HCT116 (cell line): ENCODE results near the gene TSC1. TPM values are rescaled to one million over a fixed set of nuclear protein-coding genes. Genes with fewer than 3 reads are reported as not detected.
A peak's percentile ranks its signal among the peaks of the same experiment; 100 is the strongest.

ENCODE experiments used
- ATAC-seq: fragments of 200-7000 bp; cut with Tn5 transposase; 2 replicates; pipeline ENCODE4 v1.9.1; 2020; ENCODE audit warnings: mild to moderate bottlenecking, moderate library complexity
- BruUV-seq: library from RNA; stranded (reverse); fragments of 400-500 nt; replicated peaks from 2 replicates; lab custom pipeline; 2021; lab: Mats Ljungman, UMichigan
- CTCF ChIA-PET: fragments of 300-600 bp; sonication (Branson Sonifier 250); formaldehyde crosslinking; loops from one replicate; lab custom pipeline; 2021; ENCODE audit warnings: antibody characterized with exemption; lab: Charles Lee
- POLR2A ChIA-PET: fragments of 300-600, 350-600 bp; sonication (Branson Sonifier 250); formaldehyde crosslinking; loops from one replicate; lab custom pipeline; 2021; ENCODE audit warnings: antibody characterized with exemption; lab: Charles Lee
- RAD21 ChIA-PET, 2 experiments: fragments of 300-600 bp; sonication (Branson Sonifier 250); formaldehyde crosslinking; loops; one replicate each; lab custom pipeline; 2023; ENCODE audit warnings: low total read pairs in 2 of 2; ENCODE audit not compliant: uncharacterized antibody in 2 of 2, unreplicated experiment in 2 of 2, low non-redundant PET in 1 of 2; lab: Charles Lee
- DNase-seq: peaks from one replicate; pipeline ENCODE4 v3.0.0-alpha.2; 2010; ENCODE audit warnings: low read depth, low spot score
- H2AFZ ChIP-seq: fragments of 200-600 bp; shearing (Covaris generic), sonication (generic); 2 replicates; pipeline ENCODE4 v1.6.1; 2017; ENCODE audit warnings: low read depth, mixed run types, mixed read lengths, antibody characterized with exemption, low read length; ENCODE audit not compliant: poor library complexity, severe bottlenecking
- H3K27ac ChIP-seq: 2 replicates; pipeline ENCODE4 v1.5.1; 2012; ENCODE audit warnings: low read depth, low read length
- H3K27me3 ChIP-seq: fragments of 200-600 bp; sonication (generic); 2 replicates; pipeline ENCODE4 v1.6.1; 2016; ENCODE audit warnings: mixed run types, low read length, mixed read lengths; ENCODE audit not compliant: insufficient read depth
- H3K36me3 ChIP-seq, 2 experiments: fragments of 200-500 bp in 1 of 2; fragments of 200-600 bp in 1 of 2; sonication (Bioruptor generic) in 1 of 2; sonication (generic) in 1 of 2; 2 replicates each; pipeline versions ENCODE4 v1.5.1 to v1.6.1; 2014 to 2016; ENCODE audit warnings: low read length in 2 of 2, inconsistent platforms in 1 of 2, mixed read lengths in 1 of 2, mixed run types in 1 of 2; ENCODE audit not compliant: insufficient read depth in 2 of 2, control insufficient read depth in 1 of 2
- H3K4me1 ChIP-seq, 2 experiments: fragments of 200-600 bp in 1 of 2; sonication (generic) in 1 of 2; 2 replicates each; pipeline versions ENCODE4 v1.5.1 to v1.6.1; 2012 to 2017; ENCODE audit warnings: low read length in 2 of 2, inconsistent platforms in 1 of 2, mild to moderate bottlenecking in 1 of 2, mixed read lengths in 1 of 2, mixed run types in 1 of 2, moderate library complexity in 1 of 2; ENCODE audit not compliant: insufficient read depth in 2 of 2, control insufficient read depth in 1 of 2
- H3K4me2 ChIP-seq: fragments of 200-600 bp; sonication (generic); 2 replicates; pipeline ENCODE4 v1.6.1; 2017; ENCODE audit warnings: mixed run types, low read length, mixed read lengths
- H3K4me3 ChIP-seq, 2 experiments: fragments of 200-600 bp in 1 of 2; sonication (generic) in 1 of 2; replicated peaks in 1 of 2; 2 replicates each; pipeline ENCODE4 v1.5.1; 2011 to 2016; ENCODE audit warnings: low read length in 2 of 2, control low read depth in 1 of 2, low read depth in 1 of 2, mild to moderate bottlenecking in 1 of 2, mixed read lengths in 1 of 2, mixed run types in 1 of 2
- H3K79me2 ChIP-seq: fragments of 200-600 bp; sonication (generic); 2 replicates; pipeline ENCODE4 v1.6.1; 2017; ENCODE audit warnings: mild to moderate bottlenecking, mixed run types, low read length, moderate library complexity, mixed read lengths; ENCODE audit not compliant: insufficient read depth
- H3K9ac ChIP-seq: fragments of 200-600 bp; sonication (generic); 2 replicates; pipeline ENCODE4 v1.6.1; 2016; ENCODE audit warnings: low read length, mixed read lengths
- H3K9me2 ChIP-seq: fragments of 200-600 bp; sonication (generic), shearing (Covaris generic); 2 replicates; pipeline ENCODE4 v1.6.1; 2017; ENCODE audit warnings: mixed run types, mild to moderate bottlenecking, moderate library complexity; ENCODE audit not compliant: insufficient read depth
- H3K9me3 ChIP-seq, 2 experiments: fragments of 200-500 bp in 1 of 2; fragments of 200-600 bp in 1 of 2; sonication (Bioruptor generic) in 1 of 2; sonication (generic) in 1 of 2; 2 replicates each; pipeline ENCODE4 v1.6.1; 2014 to 2017; ENCODE audit warnings: low read length in 2 of 2, mixed read lengths in 2 of 2, inconsistent platforms in 1 of 2, low read depth in 1 of 2, mild to moderate bottlenecking in 1 of 2, mixed run types in 1 of 2, moderate library complexity in 1 of 2; ENCODE audit not compliant: control insufficient read depth in 1 of 2, insufficient read depth in 1 of 2
- H4K20me1 ChIP-seq: fragments of 200-600 bp; sonication (generic), shearing (Covaris generic); 2 replicates; pipeline ENCODE4 v1.6.1; 2017; ENCODE audit warnings: mixed run types, mild to moderate bottlenecking, moderate library complexity; ENCODE audit not compliant: insufficient read depth
- ATF3 ChIP-seq: IDR thresholded peaks from 2 replicates; pipeline ENCODE4 v1.6.1; 2012
- CTCF ChIP-seq, 3 experiments: fragments of 200-600 bp in 1 of 3; sonication (generic) in 1 of 3; IDR thresholded peaks in 2 of 3; conservative IDR thresholded peaks in 1 of 3; 2 replicates each; pipeline ENCODE4 v1.5.1; 2012 to 2017; ENCODE audit warnings: low read depth in 2 of 3, low read length in 2 of 3, antibody characterized with exemption in 1 of 3, borderline replicate concordance in 1 of 3, control low read depth in 1 of 3, mild to moderate bottlenecking in 1 of 3, mixed read lengths in 1 of 3, mixed run types in 1 of 3, moderate library complexity in 1 of 3; ENCODE audit not compliant: insufficient read depth in 1 of 3
- EZH2 ChIP-seq: fragments of 200-600 bp; sonication (generic); IDR thresholded peaks from 2 replicates; pipeline ENCODE4 v1.6.1; 2017; ENCODE audit warnings: antibody characterized with exemption, mixed run types
- EZH2phosphoT487 ChIP-seq: fragments of 200-600 bp; IDR thresholded peaks from 2 replicates; pipeline ENCODE4 v1.6.1; 2018; ENCODE audit warnings: antibody characterized with exemption, borderline replicate concordance
- MAX ChIP-seq: IDR thresholded peaks from 2 replicates; pipeline ENCODE4 v1.6.1; 2012
- SIN3A ChIP-seq: IDR thresholded peaks from 2 replicates; pipeline ENCODE4 v1.6.1; 2012; ENCODE audit warnings: low read depth
- intact Hi-C: fragments of 100-400 bp; cut with micrococcal nuclease; formaldehyde crosslinking; loops from 2 replicates; pipeline ENCODE4 v1.10.0; 2022
- total RNA-seq: library from RNA; stranded (reverse); gene quantifications from one replicate; pipeline ENCODE4 v1.2.1, GENCODE V29; 2021; ENCODE audit not compliant: unreplicated experiment

The TSC1 gene
- total RNA-seq, 1 experiment from 2014 or later: 34.5 TPM

- Histone ChIP-seq H3K36me3 (peaks cover 12 to 17% of the 10 kb centered on the region in 2 experiments; a peak in 3 of 4 replicates), H3K9ac (no peak overlapping the region), H3K27ac (no peak overlapping the region), H3K9me3 (no peaks in the 10 kb centered on the region), H3K27me3 (no peaks in the 10 kb centered on the region), H3K9me2 (no peaks in the 10 kb centered on the region), H2AFZ (no peak overlapping the region), H3K4me3 (no peak overlapping the region), H3K4me2 (peak overlapping the region; percentile 14), H4K20me1 (no peaks in the 10 kb centered on the region), H3K79me2 (no peaks in the 10 kb centered on the region), H3K4me1 (peaks cover 0 to 15% of the 10 kb centered on the region in 2 experiments; a peak in 3 of 4 replicates)
- ChIA-PET RAD21 (no interaction called here), POLR2A (no interaction called here), CTCF (no interaction called here)
- intact Hi-C loops: no loop called here
- DNase-seq (no peak), ATAC-seq (peak; percentile 61; the same call in 1 of the 2 replicates)
- no TSS peak for BruUV-seq
- no peak for TF ChIP-seq SIN3A
- TF ChIP-seq EZH2phosphoT487: no peak
- TF ChIP-seq CTCF (IDR thresholded peaks at IDR 0.05 in 2 of 3, conservative IDR thresholded peaks at IDR 0.05 in 1 of 3; ENCODE audit: borderline replicate concordance in 1 of 3, insufficient read depth in 1 of 3, low read depth in 2 of 3, low read length in 2 of 3): no peak
- no peak for TF ChIP-seq MAX
- no peak for TF ChIP-seq ATF3
Observed at GRCh38 chr9:132894346-132894745, 50.1 kb downstream of the TSC1 start.

GRCh38 chr9:132892400-132892799, 52.0 kb downstream of the TSC1 start:
- Histone ChIP-seq H3K9ac (no peak overlapping the region), H3K27me3 (no peaks in the 10 kb centered on the region), H3K4me2 (no peak overlapping the region), H4K20me1 (no peaks in the 10 kb centered on the region), H3K9me3 (no peaks in the 10 kb centered on the region), H3K9me2 (no peaks in the 10 kb centered on the region), H3K79me2 (no peaks in the 10 kb centered on the region), H2AFZ (no peak overlapping the region), H3K27ac (no peak overlapping the region), H3K36me3 (peaks cover 11 to 17% of the 10 kb centered on the region in 2 experiments; a peak in 3 of 4 replicates), H3K4me1 (peaks cover 0 to 15% of the 10 kb centered on the region in 2 experiments; a peak in 3 of 4 replicates), H3K4me3 (no peak overlapping the region)
- ATAC-seq (no peak), DNase-seq (no peak)
- intact Hi-C loops: no loop called here
- no peak for TF ChIP-seq CTCF (IDR thresholded peaks at IDR 0.05 in 2 of 3, conservative IDR thresholded peaks at IDR 0.05 in 1 of 3; ENCODE audit: borderline replicate concordance in 1 of 3, insufficient read depth in 1 of 3, low read depth in 2 of 3, low read length in 2 of 3)
- no peak for TF ChIP-seq EZH2
- TF ChIP-seq SIN3A: no peak
- TF ChIP-seq EZH2phosphoT487: no peak
- ChIA-PET CTCF (no interaction called here), POLR2A (no interaction called here), RAD21 (no interaction called here)
- no TSS peak for BruUV-seq
